HepG2 (cell line): ENCODE measurements around the gene H6PD. TPM values are rescaled to one million over a fixed set of nuclear protein-coding genes. Genes with fewer than 3 reads are reported as not detected.
A peak's percentile ranks its signal among the peaks of the same experiment; 100 is the strongest.

Experiments
- ATAC-seq: fragments of 200-7000 bp; cut with Tn5 transposase; 3 replicates; pipeline ENCODE4 v1.9.1; 2020; ENCODE audit warnings: mild to moderate bottlenecking, moderate library complexity
- BruUV-seq: library from RNA; stranded (reverse); fragments of 400-500 nt; replicated peaks from 2 replicates; lab custom pipeline; 2021; lab: Mats Ljungman, UMichigan
- CTCF ChIA-PET: fragments of 300-600 bp; formaldehyde crosslinking; extraction: SDS; loops from one replicate; lab custom pipeline; 2021; ENCODE audit warnings: low total read pairs, inconsistent platforms, low intra/inter-chr PET ratio; lab: Yijun Ruan, JAX
- POLR2A ChIA-PET: fragments of 350-600 bp; sonication (Branson Sonifier 250); formaldehyde crosslinking; loops from one replicate; lab custom pipeline; 2020; ENCODE audit warnings: antibody characterized with exemption, inconsistent platforms; lab: Yijun Ruan, JAX
- DNase-seq: peaks from one replicate; pipeline ENCODE4 v3.0.0-alpha.2; 2015; ENCODE audit warnings: low spot score
- FAIRE-seq: peaks from 3 replicates; lab custom pipeline; 2011; peaks lifted over from hg19 to GRCh38; lab: Jason Lieb, UNC
- H2AFZ ChIP-seq: one replicate; pipeline ENCODE4 v1.6.1; 2011; ENCODE audit warnings: low read length, inconsistent platforms
- H3K27ac ChIP-seq: fragments of 300-600 bp; 3 replicates; pipeline ENCODE4 v1.8.0; 2011; ENCODE audit warnings: mixed run types, mild to moderate bottlenecking, mixed read lengths, low read length, inconsistent platforms; ENCODE audit not compliant: insufficient read depth; ENCODE audit errors: extremely low read length
- H3K27me3 ChIP-seq, 2 experiments: fragments of 200-600 bp in 1 of 2; 2 replicates in 1 of 2; 3 replicates in 1 of 2; pipeline versions ENCODE4 v1.6.0 to v1.8.0; 2011; ENCODE audit warnings: low read length in 2 of 2, mild to moderate bottlenecking in 2 of 2, moderate library complexity in 2 of 2, inconsistent platforms in 1 of 2; ENCODE audit not compliant: insufficient read depth in 2 of 2, control insufficient read depth in 1 of 2
- H3K36me3 ChIP-seq, 2 experiments: fragments of 200-600 bp in 1 of 2; replicated peaks in 1 of 2; 2 replicates in 1 of 2; 3 replicates in 1 of 2; pipeline versions ENCODE4 v1.5.1 to v1.8.0; 2011; ENCODE audit warnings: low read length in 2 of 2, inconsistent platforms in 1 of 2; ENCODE audit not compliant: insufficient read depth in 2 of 2, control insufficient read depth in 1 of 2
- H3K4me1 ChIP-seq: 2 replicates; pipeline ENCODE4 v1.5.1; 2012; ENCODE audit warnings: low read length, inconsistent platforms; ENCODE audit not compliant: insufficient read depth
- H3K4me2 ChIP-seq: 2 replicates; pipeline ENCODE4 v1.6.0; 2011; ENCODE audit warnings: low read depth, low read length, inconsistent platforms
- H3K4me3 ChIP-seq, 3 experiments: fragments of 200-600 bp in 1 of 3; sonication (generic), shearing (Covaris generic) in 1 of 3; replicated peaks in 1 of 3; 2 replicates each; pipeline ENCODE4 v1.5.1; 2011 to 2016; ENCODE audit warnings: low read length in 3 of 3, inconsistent platforms in 2 of 3, low read depth in 2 of 3, mild to moderate bottlenecking in 2 of 3, control low read depth in 1 of 3, mixed read lengths in 1 of 3; ENCODE audit not compliant: insufficient read depth in 1 of 3
- H3K79me2 ChIP-seq: one replicate; pipeline ENCODE4 v1.6.1; 2011; ENCODE audit warnings: low read length, inconsistent platforms; ENCODE audit not compliant: insufficient read depth
- H3K9ac ChIP-seq: 2 replicates; pipeline ENCODE4 v1.6.0; 2011; ENCODE audit warnings: mild to moderate bottlenecking, low read depth, low read length, inconsistent platforms; ENCODE audit not compliant: insufficient read depth
- H3K9me3 ChIP-seq: 2 replicates; pipeline ENCODE4 v1.5.1; 2012; ENCODE audit warnings: mild to moderate bottlenecking, low read length
- H4K20me1 ChIP-seq: 2 replicates; pipeline ENCODE4 v1.6.0; 2011; ENCODE audit warnings: inconsistent platforms, mild to moderate bottlenecking, low read length, moderate library complexity; ENCODE audit not compliant: insufficient read depth
- ARNT ChIP-seq: fragments of 450-650 bp; IDR thresholded peaks from 2 replicates; pipeline ENCODE4 v1.6.1; 2017
- FOXK2 ChIP-seq: fragments of 450-650 bp; IDR thresholded peaks from 2 replicates; pipeline ENCODE4 v1.6.1; 2016
- TEAD3 ChIP-seq: optimal IDR thresholded peaks from 2 replicates; pipeline ENCODE3; 2016; ENCODE audit warnings: borderline replicate concordance
- TERF1 ChIP-seq: sonication (generic); formaldehyde crosslinking; IDR thresholded peaks from 2 replicates; pipeline ENCODE4 v1.8.0; 2022; ENCODE audit warnings: mild to moderate bottlenecking, missing genetic modification reagents, moderate library complexity
- WGBS: methylation state at CpG from one replicate; pipeline ENCODE4 v1.1.6; 2017; ENCODE audit warnings: low lambda C conversion rate; 5-methylcytosine and 5-hydroxymethylcytosine counted together
- in situ Hi-C: cut with HindIII; loops from 2 replicates; pipeline ENCODE4 v1.10.0; 2017; ENCODE audit warnings: low pct_unique_long_range_greater_than_20kb; ENCODE audit not compliant: extremely low pct_ligation_motif_present
- intact Hi-C: fragments of 100-400 bp; cut with micrococcal nuclease; formaldehyde crosslinking; loops from one replicate; pipeline ENCODE4 v1.10.0; 2022; ENCODE audit not compliant: unreplicated experiment
- polyA plus RNA-seq, 8 experiments: library from polyadenylated mRNA; depleted of rRNA in 3 of 8; stranded (reverse) in 7 of 8; unstranded in 1 of 8; fragments of >200 nt; fragmentation: Illumina TruSeq in 4 of 8; extraction: Trizol in 4 of 8; gene quantifications; 2 replicates each; pipeline versions ENCODE4 v1.2.1 to v1.2.3, GENCODE V29; 2011 to 2016; ENCODE audit warnings: low read depth in 4 of 8, missing spikeins in 1 of 8, mixed read lengths in 1 of 8; ENCODE audit not compliant: insufficient read depth in 1 of 8
- total RNA-seq, 5 experiments: library from RNA; depleted of rRNA; stranded (reverse); fragments of >200 nt; fragmentation: Illumina TruSeq; extraction: Trizol; gene quantifications; 2 replicates each; pipeline ENCODE4 v1.2.3, GENCODE V29; 2016; ENCODE audit warnings: low read depth in 1 of 5
- TF ChIP-seq, protein P1 (sequence below): sonication (generic); formaldehyde crosslinking; IDR thresholded peaks from 2 replicates; pipeline ENCODE4 v1.4.0; 2020; ENCODE audit warnings: mild to moderate bottlenecking, missing genetic modification reagents

Gene H6PD
- total and polyA plus RNA-seq, 2 of the 13 experiments (the other 11 are each of a cell fraction or from before 2014, with no cell fraction given) = 9.3 to 14.1 TPM

DNA sequence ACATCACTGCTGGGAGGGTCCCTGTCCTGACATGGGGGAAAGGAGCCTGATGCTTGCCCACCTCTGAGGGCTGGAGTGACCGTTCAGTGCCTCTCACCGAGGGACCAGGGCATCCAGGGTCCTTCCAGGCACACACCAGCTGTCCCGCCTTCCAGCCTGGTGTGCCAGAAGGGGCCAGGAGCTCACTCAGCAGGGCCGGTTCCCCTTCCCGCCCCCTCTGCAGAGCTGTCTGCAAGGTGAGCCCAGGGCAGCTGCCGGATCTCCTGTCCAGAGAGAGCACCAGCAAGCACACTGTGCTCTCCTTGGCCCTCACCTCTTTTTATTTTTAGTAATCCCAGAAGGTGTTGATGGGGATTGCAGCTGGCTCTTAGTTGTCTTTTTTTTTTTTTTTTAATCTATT, 16.9 kb downstream of the H6PD start:
- Histone ChIP-seq H3K9me3 (no peaks in the 10 kb centered on the region), H3K79me2 (peaks cover 6% of the 10 kb centered on the region), H4K20me1 (no peaks in the 10 kb centered on the region)
- 67% methylated on average over 1 of the region's 6 CpGs for WGBS
- peak; percentile 14 for TF ChIP-seq TEAD3
- TF ChIP-seq ARNT = no peak
- TF ChIP-seq, all 625 proteins: peak for 1
- DNase-seq (no peak), FAIRE-seq (no peak), ATAC-seq (no peak)
- in situ Hi-C loops = no loop called here
- peak overlapping the region; percentile 55 for H3K9ac ChIP-seq
- H3K27ac ChIP-seq = no peak overlapping the region
- peaks cover 55% of the 10 kb centered on the region for H3K4me1 ChIP-seq
- CTCF ChIA-PET = no interaction called here
- H3K27me3 ChIP-seq = no peaks in the 10 kb centered on the region
- POLR2A ChIA-PET = interaction anchor here (0.8 to 7.0 kb wide), 5 partner anchors 15 to 122 kb away, joined by 3 to 303 read pairs (median 15); partner anchors contain the start of gene H6PD
- H3K4me2 ChIP-seq = peak overlapping the region; percentile 79
- H3K4me3 ChIP-seq = peak overlapping the region in 1 of 3 experiments; percentile 74; a peak in 1 of 6 replicates
- intact Hi-C loops = no loop called here
- no TSS peak for BruUV-seq
- H2AFZ ChIP-seq = no peak overlapping the region
- peaks cover 0 to 1% of the 10 kb centered on the region in 2 experiments; a peak in 1 of 5 replicates for H3K36me3 ChIP-seq

DNA sequence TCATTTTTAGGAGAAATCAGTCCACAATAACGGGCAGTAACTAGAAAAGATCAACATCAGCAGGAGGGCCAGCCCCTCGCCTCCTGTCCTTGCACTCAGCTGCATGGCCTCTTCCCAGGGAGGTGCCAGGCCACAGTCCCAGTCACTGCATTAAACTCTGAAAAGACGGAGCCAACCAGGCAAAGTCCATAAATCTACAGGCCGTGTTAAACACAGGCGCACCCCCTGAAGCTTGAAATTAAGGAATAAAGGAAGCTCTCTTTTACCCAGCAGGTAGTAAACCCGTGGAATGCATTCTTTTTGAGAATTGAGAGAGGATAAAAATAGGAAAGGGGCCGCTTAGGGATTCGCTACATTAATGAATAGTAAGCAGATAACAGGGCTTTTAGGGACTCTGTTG, 18.4 kb downstream of the H6PD start:
- no peak overlapping the region for H2AFZ ChIP-seq
- in situ Hi-C loops (no loop called here), intact Hi-C loops (no loop called here)
- H3K27ac ChIP-seq = peak overlapping the region; percentile 26
- TF ChIP-seq TERF1 = no peak
- no peak for TF ChIP-seq FOXK2
- TF ChIP-seq, protein P1, sequence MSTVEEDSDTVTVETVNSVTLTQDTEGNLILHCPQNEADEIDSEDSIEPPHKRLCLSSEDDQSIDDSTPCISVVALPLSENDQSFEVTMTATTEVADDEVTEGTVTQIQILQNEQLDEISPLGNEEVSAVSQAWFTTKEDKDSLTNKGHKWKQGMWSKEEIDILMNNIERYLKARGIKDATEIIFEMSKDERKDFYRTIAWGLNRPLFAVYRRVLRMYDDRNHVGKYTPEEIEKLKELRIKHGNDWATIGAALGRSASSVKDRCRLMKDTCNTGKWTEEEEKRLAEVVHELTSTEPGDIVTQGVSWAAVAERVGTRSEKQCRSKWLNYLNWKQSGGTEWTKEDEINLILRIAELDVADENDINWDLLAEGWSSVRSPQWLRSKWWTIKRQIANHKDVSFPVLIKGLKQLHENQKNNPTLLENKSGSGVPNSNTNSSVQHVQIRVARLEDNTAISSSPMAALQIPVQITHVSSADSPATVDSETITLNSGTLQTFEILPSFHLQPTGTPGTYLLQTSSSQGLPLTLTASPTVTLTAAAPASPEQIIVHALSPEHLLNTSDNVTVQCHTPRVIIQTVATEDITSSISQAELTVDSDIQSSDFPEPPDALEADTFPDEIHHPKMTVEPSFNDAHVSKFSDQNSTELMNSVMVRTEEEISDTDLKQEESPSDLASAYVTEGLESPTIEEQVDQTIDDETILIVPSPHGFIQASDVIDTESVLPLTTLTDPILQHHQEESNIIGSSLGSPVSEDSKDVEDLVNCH (CRISPR knock-in tag) = no peak
- no peaks in the 10 kb centered on the region for H3K9me3 ChIP-seq
- POLR2A ChIA-PET = interaction anchor here (7.0 kb wide), 1 partner anchor 17 kb away, joined by 303 read pairs; the partner anchor contains the start of gene H6PD
- ATAC-seq = no peak
- H3K4me1 ChIP-seq = peaks cover 55% of the 10 kb centered on the region
- H4K20me1 ChIP-seq = no peaks in the 10 kb centered on the region
- H3K4me2 ChIP-seq = no peak overlapping the region; the same call in 1 of the 2 replicates
- peaks cover 0 to 1% of the 10 kb centered on the region in 2 experiments; a peak in 2 of 5 replicates for H3K36me3 ChIP-seq
- H3K79me2 ChIP-seq = peaks cover 6% of the 10 kb centered on the region
- no TSS peak for BruUV-seq
- no peak for DNase-seq
- H3K27me3 ChIP-seq = no peaks in the 10 kb centered on the region
- no peak overlapping the region for H3K4me3 ChIP-seq
- CTCF ChIA-PET = no interaction called here
- no peak overlapping the region for H3K9ac ChIP-seq
- WGBS = 70% methylated on average over 8 of the region's 8 CpGs
- FAIRE-seq = no peak
